Stimulated activated CD8-positive, alpha-beta memory T cell treated with anti-CD3 and anti-CD28 coated beads, Interleukin-15, amount 100 ng/mL, for 48 hours (primary cell): ENCODE measurements around the gene TRPM3.

Experiments used
- DNase-seq, 2 donors: peaks; one replicate each; pipeline ENCODE4 v3.0.0-alpha.2; 2020; ENCODE audit warnings: low read depth in 2 of 2

The TRPM3 gene

GRCh38 chr9:71097671-71098070, 23.8 kb downstream of the TRPM3 start:
- no peak for DNase-seq

GRCh38 chr9:71096421-71097108, 24.9 kb downstream of the TRPM3 start:
- DNase-seq, result no peak

GRCh38 chr9:71094708-71095251, 26.6 kb downstream of the TRPM3 start:
- DNase-seq, result no peak

GRCh38 chr9:71090896-71091295, 30.5 kb downstream of the TRPM3 start:
- DNase-seq, result no peak

GRCh38 chr9:71079451-71079850, 42.0 kb downstream of the TRPM3 start:
- DNase-seq, result no peak

- DNase-seq, result no peak
Observed at GRCh38 chr9:71076096-71076495, 45.3 kb downstream of the TRPM3 start.

- no peak for DNase-seq
Observed at GRCh38 chr9:71073494-71073893, 47.9 kb downstream of the TRPM3 start.

GRCh38 chr9:71072587-71072986, 48.8 kb downstream of the TRPM3 start:
- DNase-seq, result no peak

- DNase-seq, result no peak
Observed at GRCh38 chr9:71071633-71072032, 49.8 kb downstream of the TRPM3 start.

GRCh38 chr9:71058660-71059059, 62.8 kb downstream of the TRPM3 start:
- no peak for DNase-seq

GRCh38 chr9:71052287-71052686, 69.1 kb downstream of the TRPM3 start:
- no peak for DNase-seq

GRCh38 chr9:71048280-71048679, 73.1 kb downstream of the TRPM3 start:
- no peak for DNase-seq

GRCh38 chr9:71042448-71042990, 78.9 kb downstream of the TRPM3 start:
- no peak for DNase-seq

GRCh38 chr9:71037521-71037920, 83.9 kb downstream of the TRPM3 start:
- no peak for DNase-seq

- no peak for DNase-seq
Observed at GRCh38 chr9:71036501-71036900, 84.9 kb downstream of the TRPM3 start.

- no peak for DNase-seq
Observed at GRCh38 chr9:71032779-71033178, 88.6 kb downstream of the TRPM3 start.

GRCh38 chr9:71025728-71026127, 95.7 kb downstream of the TRPM3 start:
- no peak for DNase-seq

GRCh38 chr9:71025201-71025600, 96.2 kb downstream of the TRPM3 start:
- DNase-seq, result no peak

GRCh38 chr9:71010258-71010657, 111.2 kb downstream of the TRPM3 start:
- no peak for DNase-seq

- no peak for DNase-seq
Observed at GRCh38 chr9:71005456-71005855, 116.0 kb downstream of the TRPM3 start.

GRCh38 chr9:71004196-71004595, 117.2 kb downstream of the TRPM3 start:
- DNase-seq, result no peak

- no peak for DNase-seq
Observed at GRCh38 chr9:71003346-71003745, 118.1 kb downstream of the TRPM3 start.

- no peak for DNase-seq
Observed at GRCh38 chr9:71001780-71002386, 119.5 kb downstream of the TRPM3 start.
